Mesothelial cell of epicardium (in vitro differentiated cells): ENCODE measurements around the gene IRX1. TPM values are rescaled to one million over a fixed set of nuclear protein-coding genes. Genes with fewer than 3 reads are reported as not detected.

Experiments used
- DNase-seq, 2 experiments: peaks; one replicate each; pipeline ENCODE4 v3.0.0; 2021; ENCODE audit warnings: low spot score in 2 of 2; ENCODE audit not compliant: unreplicated experiment in 2 of 2
- H3K27ac Mint-ChIP-seq: 2 replicates; pipeline ENCODE4 v1.8.0; 2021; ENCODE audit warnings: mixed read lengths
- H3K27me3 Mint-ChIP-seq: 2 replicates; pipeline ENCODE4 v1.8.0; 2021; ENCODE audit warnings: low read depth, mixed read lengths
- H3K36me3 Mint-ChIP-seq: 2 replicates; pipeline ENCODE4 v1.8.0; 2021; ENCODE audit warnings: mixed read lengths
- H3K4me1 Mint-ChIP-seq: 2 replicates; pipeline ENCODE4 v1.8.0; 2021; ENCODE audit warnings: mixed read lengths
- H3K4me3 Mint-ChIP-seq: 2 replicates; pipeline ENCODE4 v1.8.0; 2021; ENCODE audit warnings: mild to moderate bottlenecking, moderate library complexity, mixed read lengths
- H3K9me3 Mint-ChIP-seq: 2 replicates; pipeline ENCODE4 v1.8.0; 2021; ENCODE audit warnings: mixed read lengths
- CTCF ChIP-seq: fragments of 200-600 bp; sonication (generic); IDR thresholded peaks from one replicate; pipeline ENCODE4 v1.5.0; 2021; ENCODE audit warnings: antibody characterized with exemption; ENCODE audit not compliant: unreplicated experiment
- total RNA-seq: library from RNA; stranded (reverse); gene quantifications from 3 replicates; pipeline ENCODE4 v1.2.1, GENCODE V29; 2021

The IRX1 gene
- total RNA-seq, 1 donor from 2014 or later, result 68.5 TPM

GRCh38 chr5:3594510-3595005 lies 1.1 kb upstream of the IRX1 start:
- no peaks in the 10 kb centered on the region for H3K9me3 Mint-ChIP-seq
- peak in 1 of 2 experiments; percentile 75 for DNase-seq
- H3K27ac Mint-ChIP-seq, result peak overlapping the region; percentile 36
- TF ChIP-seq CTCF, result no peak
- H3K4me3 Mint-ChIP-seq, result peak overlapping the region; percentile 68
- H3K36me3 Mint-ChIP-seq, result peaks cover 4% of the 10 kb centered on the region
- peaks cover 61% of the 10 kb centered on the region for H3K4me1 Mint-ChIP-seq
- peaks cover 84% of the 10 kb centered on the region for H3K27me3 Mint-ChIP-seq

GRCh38 chr5:3596261-3596825 lies 711 bp downstream of the IRX1 start:
- H3K4me1 Mint-ChIP-seq, result peaks cover 55% of the 10 kb centered on the region
- H3K27me3 Mint-ChIP-seq, result peaks cover 81% of the 10 kb centered on the region
- no peak for TF ChIP-seq CTCF
- peak overlapping the region; percentile 86 for H3K4me3 Mint-ChIP-seq
- DNase-seq, result peak in 1 of 2 experiments; percentile 55
- no peaks in the 10 kb centered on the region for H3K9me3 Mint-ChIP-seq
- peak overlapping the region; percentile 87 for H3K27ac Mint-ChIP-seq
- H3K36me3 Mint-ChIP-seq, result peaks cover 6% of the 10 kb centered on the region

- peak overlapping the region; percentile 86 for H3K4me3 Mint-ChIP-seq
- H3K36me3 Mint-ChIP-seq, result peaks cover 9% of the 10 kb centered on the region
- DNase-seq, result no peak
- H3K27me3 Mint-ChIP-seq, result peaks cover 81% of the 10 kb centered on the region
- H3K27ac Mint-ChIP-seq, result peak overlapping the region; percentile 87
- H3K9me3 Mint-ChIP-seq, result no peaks in the 10 kb centered on the region
- no peak for TF ChIP-seq CTCF
- H3K4me1 Mint-ChIP-seq, result peaks cover 57% of the 10 kb centered on the region
Observed at GRCh38 chr5:3596857-3597166, 1.2 kb downstream of the IRX1 start.

GRCh38 chr5:3597167-3598007 lies 1.8 kb downstream of the IRX1 start:
- H3K36me3 Mint-ChIP-seq, result peaks cover 12% of the 10 kb centered on the region
- peak overlapping the region; percentile 86 for H3K4me3 Mint-ChIP-seq
- peaks cover 56% of the 10 kb centered on the region for H3K4me1 Mint-ChIP-seq
- TF ChIP-seq CTCF, result no peak
- H3K27me3 Mint-ChIP-seq, result peaks cover 81% of the 10 kb centered on the region
- peak overlapping the region; percentile 87 for H3K27ac Mint-ChIP-seq
- DNase-seq, result no peak
- no peaks in the 10 kb centered on the region for H3K9me3 Mint-ChIP-seq

- Mint-ChIP-seq H3K4me3 (peak overlapping the region; percentile 86), H3K9me3 (no peaks in the 10 kb centered on the region), H3K36me3 (peaks cover 12% of the 10 kb centered on the region), H3K4me1 (peaks cover 50% of the 10 kb centered on the region), H3K27me3 (peaks cover 81% of the 10 kb centered on the region), H3K27ac (peak overlapping the region; percentile 87)
- no peak for TF ChIP-seq CTCF
- DNase-seq, result no peak
Observed at GRCh38 chr5:3598207-3598606, 2.6 kb downstream of the IRX1 start.
